GM19351 (cell line): Measurements from ENCODE around the gene PLAGL1.
"Not testable (repeated sequence)": the region's sequence is repeated elsewhere in the genome, so short reads cannot be mapped to it uniquely, and the experiment has no call there.

Experiments used
- ATAC-seq: cut with Tn5 transposase; IDR thresholded peaks from one replicate; pipeline ENCODE4 v1.9.1; 2021; ENCODE audit warnings: mild to moderate bottlenecking, moderate library complexity; ENCODE audit not compliant: unreplicated experiment

PLAGL1 gene

DNA sequence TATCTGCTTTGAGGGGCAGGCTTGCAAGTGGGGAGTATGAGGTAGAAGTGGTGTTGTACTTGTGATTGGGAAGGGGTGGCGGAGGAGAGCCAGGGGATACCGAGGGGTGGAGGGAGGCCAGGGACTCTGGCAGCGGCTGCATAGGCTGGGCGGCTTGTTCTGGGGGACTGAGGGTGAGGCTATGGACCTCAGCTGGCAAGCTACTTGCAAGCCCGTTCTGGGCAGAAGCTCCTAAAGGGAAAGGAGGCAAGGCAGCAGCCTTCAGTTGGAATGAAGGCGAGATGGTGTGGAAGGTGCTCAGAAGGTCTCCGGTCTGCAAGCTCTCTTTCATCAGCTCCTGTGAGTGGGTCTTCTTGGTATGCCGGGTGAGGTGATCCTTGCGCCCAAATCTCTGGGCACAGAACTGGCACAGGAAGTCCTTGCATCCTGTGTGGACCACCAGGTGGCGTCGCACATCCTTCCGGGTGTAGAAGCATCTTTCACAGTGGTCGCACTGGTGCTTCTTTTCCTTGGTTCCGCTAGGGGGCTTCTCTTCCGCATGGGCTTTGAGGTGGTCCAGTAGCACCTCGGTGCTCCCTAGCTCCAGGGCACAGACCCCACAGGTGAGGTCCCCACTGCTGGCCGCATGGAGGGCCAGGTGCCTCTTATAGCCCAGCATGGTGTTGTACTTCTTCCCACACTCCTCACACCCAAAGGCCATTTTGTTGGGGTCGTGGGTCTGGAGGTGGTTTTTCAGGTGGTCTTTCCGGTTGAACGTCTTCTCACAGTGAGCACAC is 66.0 kb downstream of the PLAGL1 start:
- peak; percentile 40 for ATAC-seq

DNA sequence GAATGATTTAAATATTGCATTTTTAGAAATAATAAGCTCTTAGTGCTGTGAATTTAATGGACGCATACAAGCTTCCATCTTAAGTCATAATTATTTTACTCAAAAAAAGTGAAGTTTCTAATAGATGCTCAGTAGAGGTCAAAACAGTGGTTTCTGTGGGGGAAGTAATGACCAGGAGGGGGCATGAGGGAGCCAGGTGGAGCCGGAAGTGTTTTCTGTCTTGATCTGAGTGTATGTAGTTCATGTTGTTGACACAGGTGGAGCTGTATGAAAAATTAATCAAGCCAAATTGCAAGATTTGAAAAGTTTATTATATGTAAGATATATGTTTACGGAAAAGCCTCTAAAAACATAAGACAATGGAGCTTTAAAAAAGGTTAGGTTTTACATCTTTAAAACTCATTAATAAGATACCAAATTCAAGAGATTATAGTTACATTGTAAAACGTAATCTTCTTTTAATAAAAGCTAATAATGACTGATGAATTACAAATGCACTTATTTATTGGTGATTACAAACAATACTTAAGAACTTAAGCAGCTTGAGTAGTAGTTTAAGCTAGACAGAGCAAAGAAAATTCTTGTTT is 68.0 kb downstream of the PLAGL1 start:
- ATAC-seq = peak; percentile 98

DNA sequence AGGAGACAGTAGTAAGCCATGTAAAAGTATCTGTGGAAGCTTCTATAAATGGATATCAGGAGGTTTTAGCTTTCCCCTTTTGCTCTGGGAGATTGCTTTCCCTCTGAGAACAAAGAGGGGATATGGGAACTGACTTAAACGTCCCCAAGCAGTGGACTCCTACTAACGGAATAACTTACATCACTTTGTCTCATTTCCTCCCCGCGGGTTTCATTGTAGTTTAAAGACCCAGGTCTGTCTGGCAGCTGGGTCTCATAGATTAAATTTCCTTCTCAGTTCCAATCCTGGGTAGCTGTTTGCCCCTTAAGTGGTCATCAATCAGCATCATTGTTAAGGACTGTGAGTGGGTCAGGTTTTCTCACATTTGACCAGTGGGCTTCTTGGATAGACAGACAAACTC is 68.7 kb downstream of the PLAGL1 start:
- ATAC-seq = no peak

DNA sequence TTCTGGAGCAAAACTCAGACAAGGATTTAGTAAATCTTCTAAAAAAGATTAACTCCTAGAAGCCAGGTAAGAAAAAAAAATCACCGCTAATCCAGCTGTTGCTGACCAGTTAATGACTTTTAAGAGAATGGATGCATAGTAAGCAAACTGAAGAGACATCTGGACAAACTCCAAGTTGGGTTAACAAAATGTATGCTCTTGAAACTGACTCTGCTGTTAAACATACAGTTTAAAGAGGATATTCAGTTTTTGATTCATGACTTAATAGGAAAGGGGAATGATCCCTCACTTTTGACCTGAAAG is 70.4 kb downstream of the PLAGL1 start:
- ATAC-seq = no peak

DNA sequence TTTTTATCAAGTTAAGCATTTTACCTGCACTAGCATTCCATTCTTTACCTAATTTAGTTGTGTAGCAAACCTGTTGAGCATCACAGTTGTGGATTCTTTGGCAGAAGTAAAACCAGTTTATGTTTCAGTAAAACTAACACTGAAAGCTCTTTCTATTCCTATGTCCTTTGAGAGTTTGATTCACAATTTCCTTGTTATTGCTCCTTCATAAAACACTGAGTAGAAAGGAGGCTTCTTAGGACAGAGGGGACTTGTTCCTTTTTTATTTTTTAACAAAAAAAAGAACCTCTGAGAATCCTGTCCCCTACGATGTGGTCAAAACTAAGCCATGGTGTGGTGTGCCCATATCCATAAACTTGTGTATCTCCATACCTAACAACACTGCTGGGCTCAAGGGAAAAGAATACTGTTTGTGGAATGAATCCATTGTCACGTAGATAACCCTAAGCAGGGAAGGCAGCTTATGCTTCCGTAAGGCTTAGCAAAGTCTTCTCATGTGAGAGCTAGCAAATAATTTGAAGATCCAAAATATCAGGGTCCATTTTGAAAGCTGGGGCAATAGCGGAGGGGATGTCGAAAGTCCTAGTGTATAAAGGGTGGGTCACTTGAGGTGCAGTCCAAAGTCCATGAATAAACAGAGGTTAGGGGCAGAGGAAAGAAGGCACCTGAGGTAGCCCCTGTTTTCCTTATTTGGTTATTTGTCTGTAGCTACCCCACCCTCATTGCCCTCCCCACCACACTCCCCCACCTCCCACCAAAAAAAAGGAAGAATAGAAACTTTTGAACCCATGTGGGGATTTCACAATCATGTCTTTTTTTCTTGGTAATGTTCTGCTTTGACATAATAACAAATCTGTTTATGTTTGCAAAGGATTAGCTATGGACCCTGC is 71.0 kb downstream of the PLAGL1 start:
- no peak for ATAC-seq

- no peak for ATAC-seq
Observed at GRCh38 chr6:143936347-143936746, 71.7 kb downstream of the PLAGL1 start.

DNA sequence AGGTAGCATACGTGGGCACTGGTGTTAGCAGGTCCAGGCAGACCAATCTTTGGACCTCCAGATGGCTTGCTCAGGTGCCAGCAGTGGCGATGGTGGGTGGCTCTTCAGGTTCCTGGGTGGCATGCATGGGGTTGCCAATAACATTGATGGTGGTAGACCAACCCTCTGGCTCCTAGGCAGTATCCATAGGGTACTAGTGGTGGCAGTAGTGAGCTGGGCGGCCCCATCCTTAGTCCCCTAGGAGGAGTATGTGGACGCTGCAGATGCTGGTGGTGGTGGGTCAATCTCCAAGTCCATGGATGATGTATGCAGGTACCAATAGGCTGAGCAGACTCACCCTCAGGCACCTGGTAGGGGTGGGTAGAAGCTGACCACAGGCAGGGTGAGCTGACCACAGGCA is 73.2 kb downstream of the PLAGL1 start:
- ATAC-seq = no peak

DNA sequence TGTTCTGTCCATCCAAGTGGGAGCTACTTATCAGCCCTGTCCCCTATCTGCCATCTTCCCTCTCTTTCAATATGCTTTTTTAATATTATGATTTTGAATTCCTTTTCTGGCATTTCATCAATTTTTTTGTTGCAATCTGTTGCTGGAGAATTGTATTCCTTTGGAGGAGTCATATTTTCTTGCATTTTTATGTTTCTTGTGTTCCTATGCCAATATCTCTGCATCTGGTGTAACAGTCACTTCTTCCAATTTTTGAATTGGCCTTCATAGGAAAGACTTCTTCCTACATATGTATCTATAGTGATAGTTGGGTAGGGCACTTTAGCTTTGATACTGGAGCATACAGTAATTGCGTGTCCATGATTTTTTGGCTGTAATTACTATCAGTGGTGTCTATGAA is 73.7 kb downstream of the PLAGL1 start:
- ATAC-seq = no peak

DNA sequence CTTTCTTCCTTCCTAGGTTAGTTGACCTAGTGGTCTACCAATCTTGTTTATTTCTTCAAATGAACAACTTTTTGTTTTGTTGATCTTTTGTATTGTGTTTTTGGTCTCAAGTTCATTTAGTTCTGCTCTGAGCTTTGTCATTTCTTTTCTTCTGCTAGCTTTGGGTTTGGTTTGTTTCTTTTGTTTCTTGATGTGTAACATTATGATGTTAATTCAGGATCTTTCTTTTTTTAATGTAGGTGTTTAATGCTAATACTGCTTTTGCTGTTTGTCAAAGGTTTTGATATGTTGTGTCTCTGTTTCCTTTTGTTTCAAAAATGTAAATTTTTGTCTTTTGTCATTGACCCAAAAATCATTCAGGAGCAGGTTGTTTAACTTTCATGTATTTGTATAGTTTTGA is 78.1 kb downstream of the PLAGL1 start:
- ATAC-seq = no peak

GRCh38 chr6:143928853-143929252 is 79.2 kb downstream of the PLAGL1 start:
- ATAC-seq = no peak

DNA sequence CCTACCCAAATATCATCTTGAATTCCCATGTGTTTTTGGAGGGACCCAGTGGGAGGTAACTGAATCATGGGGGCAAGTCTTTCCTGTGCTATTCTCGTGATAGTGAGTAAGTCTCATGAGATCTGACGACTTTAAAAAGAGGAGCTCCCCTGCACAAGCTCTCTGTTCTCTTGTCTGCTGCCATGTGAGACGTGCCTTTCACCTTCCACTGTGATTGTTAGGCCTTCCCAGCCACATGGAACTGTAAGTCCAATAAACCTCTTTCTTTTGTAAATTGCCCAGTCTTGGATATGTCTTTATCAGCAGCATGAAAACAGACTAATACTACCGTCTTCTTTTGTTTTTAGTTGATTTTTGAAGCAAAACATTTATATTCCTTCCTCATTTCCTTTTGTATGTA is 91.0 kb downstream of the PLAGL1 start:
- ATAC-seq = not testable (repeated sequence)

DNA sequence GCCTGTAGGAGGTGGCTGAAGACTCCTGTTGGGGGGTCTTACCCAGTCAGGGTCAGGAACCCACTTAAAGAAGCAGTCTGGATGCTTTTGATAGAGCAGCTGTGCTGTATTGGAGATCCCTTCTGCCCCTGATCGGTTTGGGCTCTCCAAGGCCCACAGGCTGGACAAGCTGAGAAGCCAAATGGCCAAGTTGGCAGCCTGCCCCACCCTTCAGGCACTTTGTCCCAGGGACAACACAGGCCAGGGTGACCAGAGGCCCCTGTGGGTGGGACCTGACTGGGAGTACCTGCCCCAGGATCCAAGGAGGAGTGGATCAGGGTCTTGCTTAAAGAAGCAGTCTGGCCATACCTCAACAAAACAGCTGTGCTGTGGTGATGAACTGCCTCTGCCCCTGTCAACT is 95.4 kb downstream of the PLAGL1 start:
- no peak for ATAC-seq

GRCh38 chr6:143911028-143911427 is 97.0 kb downstream of the PLAGL1 start:
- no peak for ATAC-seq

- no peak for ATAC-seq
Observed at GRCh38 chr6:143902827-143903226, 105.2 kb downstream of the PLAGL1 start.

- ATAC-seq = peak; percentile 93
Observed at GRCh38 chr6:143901885-143902750, 105.9 kb downstream of the PLAGL1 start.

DNA sequence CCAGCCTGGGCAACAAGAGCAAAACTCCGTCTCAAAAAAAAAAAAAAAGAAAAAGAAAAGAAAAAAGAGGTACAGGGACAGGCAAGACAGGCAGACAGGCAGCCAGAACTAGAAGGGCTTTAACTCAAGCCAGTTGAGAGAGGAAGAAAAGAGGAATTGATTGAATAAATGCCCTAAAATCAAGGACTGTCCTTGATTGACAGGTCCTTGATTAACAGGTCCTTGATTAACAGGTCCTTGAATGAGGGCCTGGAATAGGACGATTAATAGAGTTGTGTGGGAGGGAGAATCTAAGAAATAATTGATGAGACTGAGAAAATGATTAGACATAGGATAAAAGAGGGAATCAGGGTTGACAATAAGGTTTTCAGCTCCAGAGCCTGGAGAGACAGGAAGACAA is 107.7 kb downstream of the PLAGL1 start:
- ATAC-seq = no peak

DNA sequence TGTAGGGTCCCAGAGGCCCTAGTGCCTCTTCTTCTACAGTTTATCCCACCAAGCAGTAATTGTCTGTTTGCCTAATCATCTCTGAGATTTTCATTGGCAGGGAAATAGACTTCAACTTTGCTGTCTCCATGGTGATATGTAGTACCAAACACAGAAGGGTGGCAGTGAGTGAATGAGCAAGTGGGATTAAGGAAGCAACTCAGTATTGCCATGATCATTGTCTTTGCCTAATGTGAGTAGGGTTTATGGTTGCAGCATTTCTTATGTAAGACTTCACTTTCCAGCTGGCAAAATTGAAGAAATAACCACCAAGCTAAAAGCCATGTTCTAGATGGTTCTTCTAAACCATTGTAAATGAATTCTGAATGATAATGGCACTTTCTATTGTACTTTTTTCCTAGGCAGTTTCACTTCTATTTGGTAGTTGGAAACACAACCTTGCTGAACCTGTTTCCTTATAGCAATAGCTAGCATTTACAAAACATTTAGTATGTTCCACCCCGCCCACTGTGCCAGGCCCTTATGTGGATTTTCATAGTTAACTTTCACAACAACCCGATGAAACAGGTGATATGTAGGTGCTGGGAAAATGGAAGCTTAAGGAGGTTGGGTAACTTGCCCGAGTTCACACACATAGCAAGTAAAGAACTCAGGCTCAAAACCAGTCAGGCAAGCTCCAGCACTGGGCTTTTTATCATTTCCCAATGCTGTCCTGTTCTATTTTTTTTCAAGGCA is 111.8 kb downstream of the PLAGL1 start:
- ATAC-seq = no peak

GRCh38 chr6:143894655-143895054 is 113.4 kb downstream of the PLAGL1 start:
- ATAC-seq = no peak
